BJ (cell line): ENCODE results near the gene ANKH. TPM values are rescaled to one million over a fixed set of nuclear protein-coding genes. Genes with fewer than 3 reads are reported as not detected.

Experiments used
- CTCF ChIA-PET: fragments of 350-600 bp; formaldehyde crosslinking; extraction: SDS; loops from one replicate; lab custom pipeline; 2021; ENCODE audit warnings: antibody characterized with exemption, inconsistent platforms; lab: Yijun Ruan, JAX
- POLR2A ChIA-PET: fragments of 300-600 bp; sonication (Branson Sonifier 250); formaldehyde crosslinking; extraction: SDS; loops from one replicate; lab custom pipeline; 2021; ENCODE audit warnings: antibody characterized with exemption; lab: Charles Lee
- DNase-seq: peaks from one replicate; pipeline ENCODE4 v3.0.0-alpha.2; 2011; ENCODE audit warnings: low read depth
- H3K27me3 ChIP-seq: 2 replicates; pipeline ENCODE4 v1.6.0; 2011; ENCODE audit warnings: low read length; ENCODE audit not compliant: control insufficient read depth, insufficient read depth
- H3K36me3 ChIP-seq: 2 replicates; pipeline ENCODE4 v1.5.1; 2011; ENCODE audit warnings: low read length; ENCODE audit not compliant: control insufficient read depth, insufficient read depth
- H3K4me3 ChIP-seq: 2 replicates; pipeline ENCODE4 v1.5.1; 2011; ENCODE audit warnings: low read depth, mild to moderate bottlenecking, control low read depth, low read length
- polyA plus RNA-seq: library from polyadenylated mRNA; depleted of rRNA; stranded (reverse); fragments of >200 nt; gene quantifications from 2 replicates; pipeline ENCODE4 v1.2.3, GENCODE V29; 2011
- TF ChIP-seq, protein P1 (sequence below): IDR thresholded peaks from 2 replicates; pipeline ENCODE4 v1.5.1; 2011; ENCODE audit warnings: low read depth, mild to moderate bottlenecking, control low read depth, inconsistent platforms, low read length, moderate library complexity; ENCODE audit not compliant: insufficient read depth

The ANKH gene
- polyA plus RNA-seq, 1 experiment, result 65.3 TPM

DNA sequence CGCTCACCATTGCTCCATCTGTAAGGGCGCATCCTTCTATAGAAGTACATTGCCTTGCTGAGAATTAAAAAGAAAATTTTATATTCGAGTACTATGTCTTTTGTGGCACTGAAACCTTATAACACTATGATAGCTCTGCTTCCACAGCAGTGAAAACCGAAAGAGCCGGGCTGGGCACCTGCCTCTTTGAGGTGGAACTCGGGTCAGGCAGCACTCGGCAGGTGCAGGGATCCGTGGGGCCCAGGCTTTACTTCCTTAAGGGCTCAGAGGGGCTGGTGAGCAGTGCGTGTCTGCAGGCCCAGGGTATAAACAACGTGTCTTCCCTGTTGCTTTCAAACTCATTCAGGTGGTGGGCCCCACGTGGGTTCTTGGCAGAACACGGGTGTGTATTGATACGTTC lies 137.2 kb downstream of the ANKH start:
- H3K36me3 ChIP-seq, result peaks cover 4% of the 10 kb centered on the region
- ChIA-PET CTCF (no interaction called here), POLR2A (no interaction called here)

DNA sequence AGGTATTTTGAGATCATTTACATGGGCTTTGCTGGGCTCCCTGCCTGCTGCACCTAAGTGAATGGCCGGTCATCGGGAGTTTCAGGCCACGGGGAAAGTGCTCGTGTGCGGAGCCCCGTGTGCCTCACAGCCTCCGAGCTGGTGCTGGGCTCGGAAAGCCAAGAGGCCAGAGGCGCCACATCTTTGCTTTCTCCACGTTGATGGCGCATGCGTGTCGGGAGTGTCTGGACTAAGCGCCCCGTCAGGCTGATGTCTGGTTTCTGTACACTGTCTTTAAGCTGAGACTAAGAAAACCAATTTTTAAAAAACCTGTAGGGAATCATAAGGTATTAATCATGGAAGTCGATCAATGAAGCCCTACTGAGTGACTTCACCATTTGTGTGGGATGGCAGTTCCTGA lies 137.9 kb downstream of the ANKH start:
- no peaks in the 10 kb centered on the region for H3K27me3 ChIP-seq
- POLR2A ChIA-PET, result no interaction called here
- TF ChIP-seq, protein P1, sequence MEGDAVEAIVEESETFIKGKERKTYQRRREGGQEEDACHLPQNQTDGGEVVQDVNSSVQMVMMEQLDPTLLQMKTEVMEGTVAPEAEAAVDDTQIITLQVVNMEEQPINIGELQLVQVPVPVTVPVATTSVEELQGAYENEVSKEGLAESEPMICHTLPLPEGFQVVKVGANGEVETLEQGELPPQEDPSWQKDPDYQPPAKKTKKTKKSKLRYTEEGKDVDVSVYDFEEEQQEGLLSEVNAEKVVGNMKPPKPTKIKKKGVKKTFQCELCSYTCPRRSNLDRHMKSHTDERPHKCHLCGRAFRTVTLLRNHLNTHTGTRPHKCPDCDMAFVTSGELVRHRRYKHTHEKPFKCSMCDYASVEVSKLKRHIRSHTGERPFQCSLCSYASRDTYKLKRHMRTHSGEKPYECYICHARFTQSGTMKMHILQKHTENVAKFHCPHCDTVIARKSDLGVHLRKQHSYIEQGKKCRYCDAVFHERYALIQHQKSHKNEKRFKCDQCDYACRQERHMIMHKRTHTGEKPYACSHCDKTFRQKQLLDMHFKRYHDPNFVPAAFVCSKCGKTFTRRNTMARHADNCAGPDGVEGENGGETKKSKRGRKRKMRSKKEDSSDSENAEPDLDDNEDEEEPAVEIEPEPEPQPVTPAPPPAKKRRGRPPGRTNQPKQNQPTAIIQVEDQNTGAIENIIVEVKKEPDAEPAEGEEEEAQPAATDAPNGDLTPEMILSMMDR, result no peak
- no peak overlapping the region for H3K4me3 ChIP-seq
- peaks cover 4% of the 10 kb centered on the region for H3K36me3 ChIP-seq
- DNase-seq, result no peak
- CTCF ChIA-PET, result no interaction called here

More for the DNA sequence above, 137.2 kb downstream of the ANKH start:
- DNase-seq, result no peak
- H3K27me3 ChIP-seq, result no peaks in the 10 kb centered on the region
- TF ChIP-seq, protein P1, result no peak
- H3K4me3 ChIP-seq, result no peak overlapping the region

DNA sequence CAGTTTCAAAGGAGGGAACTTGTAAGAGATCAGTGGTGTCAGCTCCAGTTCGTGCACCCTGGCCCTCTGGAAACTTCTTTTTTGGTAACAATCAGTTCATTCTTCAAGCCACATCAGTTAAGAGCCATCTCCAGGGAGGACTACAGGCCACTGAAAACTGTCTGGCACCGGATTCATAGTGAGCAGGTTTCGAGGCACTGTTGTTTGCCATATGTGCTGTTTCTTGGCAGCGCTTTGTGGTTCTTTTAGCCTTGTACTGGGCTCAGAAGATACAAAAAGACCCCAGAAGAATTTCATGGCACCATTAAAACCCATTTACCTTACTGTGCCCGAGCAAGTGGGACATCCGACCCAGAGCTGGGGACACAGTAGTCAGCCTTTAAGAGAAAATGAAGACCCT lies 138.6 kb downstream of the ANKH start:
- H3K36me3 ChIP-seq, result peaks cover 4% of the 10 kb centered on the region
- no peak overlapping the region for H3K4me3 ChIP-seq
- ChIA-PET POLR2A (no interaction called here), CTCF (interaction anchor here (1.1 to 2.5 kb wide), 3 partner anchors 12 to 271 kb away, joined by 3 to 21 read pairs (median 3); no protein-coding TSS in a partner anchor)
- TF ChIP-seq, protein P1, result no peak
- DNase-seq, result no peak
- no peaks in the 10 kb centered on the region for H3K27me3 ChIP-seq

DNA sequence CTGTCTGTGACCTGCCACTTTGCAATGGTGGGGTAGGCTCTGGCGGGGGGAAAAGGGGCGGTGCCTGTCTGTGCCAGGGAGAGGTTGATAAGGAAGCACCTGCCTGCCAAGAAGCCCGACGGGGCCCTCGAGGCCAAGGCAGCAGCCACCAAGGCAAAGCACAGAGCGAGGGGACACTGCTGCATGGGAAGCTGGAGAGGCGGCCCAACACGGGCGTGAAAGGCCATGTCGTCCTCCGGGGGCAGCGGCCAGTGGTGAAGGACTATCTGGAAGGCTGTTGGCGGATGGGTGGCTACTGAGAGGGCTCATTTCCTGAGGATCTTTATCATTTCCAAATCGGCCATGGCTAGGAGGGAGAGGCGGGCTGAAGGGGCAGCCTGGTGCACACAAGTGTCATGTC lies 140.7 kb downstream of the ANKH start:
- TF ChIP-seq, protein P1, result no peak
- Histone ChIP-seq H3K36me3 (peaks cover 1% of the 10 kb centered on the region), H3K4me3 (no peak overlapping the region), H3K27me3 (no peaks in the 10 kb centered on the region)
- CTCF ChIA-PET, result interaction anchor here (1.2 to 2.5 kb wide), 4 partner anchors 10 to 283 kb away, joined by 3 to 21 read pairs (median 4); no protein-coding TSS in a partner anchor
- POLR2A ChIA-PET, result no interaction called here
- DNase-seq, result no peak

DNA sequence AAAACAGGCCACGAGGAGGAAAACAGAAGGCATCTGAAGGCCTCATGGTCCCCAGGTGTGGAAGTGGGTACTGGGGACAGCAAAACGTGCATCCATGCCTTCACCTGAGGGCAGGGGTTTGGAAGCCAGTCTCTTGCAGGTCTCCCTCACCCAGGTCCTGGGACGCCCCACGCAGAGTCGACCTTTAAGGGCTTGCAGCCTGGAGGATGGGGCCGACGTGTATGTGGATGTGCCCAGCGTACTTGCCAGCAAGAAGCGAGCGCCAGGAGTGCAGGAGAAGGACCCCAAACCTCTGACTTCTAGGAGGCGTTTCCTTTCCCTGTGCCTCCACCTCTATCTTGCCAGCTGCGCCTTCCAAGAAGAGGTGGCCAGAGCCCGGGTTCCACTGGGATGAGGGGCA lies 141.1 kb downstream of the ANKH start:
- no peak for DNase-seq
- no peaks in the 10 kb centered on the region for H3K27me3 ChIP-seq
- TF ChIP-seq, protein P1, result no peak
- H3K36me3 ChIP-seq, result peaks cover 1% of the 10 kb centered on the region
- CTCF ChIA-PET, result interaction anchor here (1.4 to 1.7 kb wide), 2 partner anchors 10 to 45 kb away, joined by 3 to 4 read pairs; no protein-coding TSS in a partner anchor
- POLR2A ChIA-PET, result no interaction called here
- H3K4me3 ChIP-seq, result no peak overlapping the region
